Measurements from ENCODE around the gene APOE. TPM values are rescaled to one million over a fixed set of nuclear protein-coding genes. Genes with fewer than 3 reads are reported as not detected.

The APOE gene
- total RNA-seq, 1 donor from 2014 or later: 93.9 TPM

GRCh38 chr19:44958090-44958489 lies 52.5 kb downstream of the APOE start:
- no peak overlapping the region for H3K27ac ChIP-seq (ENCODE audit: low read depth, low read length)
- H3K4me1 ChIP-seq (ENCODE audit: control insufficient read depth in 3 of 3, insufficient read depth in 3 of 3, low read length in 3 of 3): peaks cover 37 to 55% (median 41%) of the 10 kb centered on the region in 3 donors
- no peak overlapping the region for H3K4me3 ChIP-seq (ENCODE audit: low read length in 3 of 3)
- no peaks in the 10 kb centered on the region for H3K9me3 ChIP-seq (ENCODE audit: control insufficient read depth in 3 of 3, low read length in 3 of 3)
- H3K27me3 ChIP-seq (ENCODE audit: control insufficient read depth in 3 of 3, insufficient read depth in 3 of 3, low read length in 3 of 3): no peaks in the 10 kb centered on the region
- peaks cover 4 to 25% (median 14%) of the 10 kb centered on the region in 3 donors for H3K36me3 ChIP-seq (ENCODE audit: control insufficient read depth in 3 of 3, insufficient read depth in 3 of 3, low read length in 3 of 3)
- H3K9ac ChIP-seq (ENCODE audit: low read depth in 1 of 3, low read length in 3 of 3): no peak overlapping the region

Other genes starting within 250 kb of the APOE start
- gene CEACAM19, start 234.3 kb upstream of the APOE start, total RNA-seq: 2.6 TPM
- 1.0 TPM for gene CEACAM16, start 206.6 kb upstream of the APOE start, total RNA-seq
- gene BCL3, start 157.1 kb upstream of the APOE start, total RNA-seq: 3.1 TPM
- gene CBLC, start 127.9 kb upstream of the APOE start, total RNA-seq: not detected
- gene BCAM, start 96.7 kb upstream of the APOE start, total RNA-seq: 89.8 TPM
- 31.8 TPM for gene NECTIN2, start 59.5 kb upstream of the APOE start, total RNA-seq
- gene TOMM40, start 14.5 kb upstream of the APOE start, total RNA-seq: 22.4 TPM
- gene APOC1, start 8.8 kb downstream of the APOE start, total RNA-seq: 5.7 TPM
- not detected for gene APOC4, start 36.4 kb downstream of the APOE start, total RNA-seq
- gene APOC2, start 40.3 kb downstream of the APOE start, total RNA-seq: not detected
- gene CLPTM1, start 49.6 kb downstream of the APOE start, total RNA-seq: 40.7 TPM
- gene RELB, start 95.7 kb downstream of the APOE start, total RNA-seq: 7.8 TPM
- gene CLASRP, start 133.2 kb downstream of the APOE start, total RNA-seq: 7.8 TPM
- not detected for gene ZNF296, start 170.7 kb downstream of the APOE start, total RNA-seq
- 16.7 TPM for gene GEMIN7, start 173.5 kb downstream of the APOE start, total RNA-seq
- 16.2 TPM for gene PPP1R37, start 187.4 kb downstream of the APOE start, total RNA-seq

All from skeletal muscle tissue (tissue), 4 donors.